HG02840 (cell line): ENCODE results near the gene TDRD1.
"Not testable (repeated sequence)": the region's sequence is repeated elsewhere in the genome, so short reads cannot be mapped to it uniquely, and the experiment has no call there.

Experiments used
- ATAC-seq: cut with Tn5 transposase; IDR thresholded peaks from one replicate; pipeline ENCODE4 v1.9.1; 2021; ENCODE audit warnings: mild to moderate bottlenecking, moderate library complexity, moderate number of reproducible peaks; ENCODE audit not compliant: unreplicated experiment, low FRiP score

TDRD1 gene

GRCh38 chr10:114179148-114179547 is at the start of gene TDRD1:
TSS of gene TDRD1 (plus strand) at chr10:114179353. CDS start at chr10:114187832, 8,479 bp downstream.
- ATAC-seq: no peak

- no peak for ATAC-seq
These were observed 48.1 kb upstream of the TDRD1 start for GRCh38 chr10:114131094-114131493.

- no peak for ATAC-seq
These were observed 43.7 kb upstream of the TDRD1 start for GRCh38 chr10:114135476-114135875.

GRCh38 chr10:114138581-114138980 is 40.6 kb upstream of the TDRD1 start:
- ATAC-seq: no peak

- no peak for ATAC-seq
These were observed 39.1 kb upstream of the TDRD1 start for GRCh38 chr10:114140036-114140435.

GRCh38 chr10:114140827-114141226 is 38.3 kb upstream of the TDRD1 start:
- ATAC-seq: not testable (repeated sequence)

- ATAC-seq: no peak
These were observed 37.1 kb upstream of the TDRD1 start for GRCh38 chr10:114142018-114142417.

- ATAC-seq: no peak
These were observed 36.0 kb upstream of the TDRD1 start for GRCh38 chr10:114143160-114143559.

- not testable (repeated sequence) for ATAC-seq
These were observed 29.7 kb upstream of the TDRD1 start for GRCh38 chr10:114149476-114149875.

GRCh38 chr10:114151486-114151885 is 27.7 kb upstream of the TDRD1 start:
- ATAC-seq: no peak

- no peak for ATAC-seq
These were observed 27.3 kb upstream of the TDRD1 start for GRCh38 chr10:114151892-114152291.

- ATAC-seq: no peak
These were observed 21.2 kb upstream of the TDRD1 start for GRCh38 chr10:114157912-114158311.

- ATAC-seq: no peak
These were observed 16.1 kb upstream of the TDRD1 start for GRCh38 chr10:114163062-114163461.

GRCh38 chr10:114166043-114166442 is 13.1 kb upstream of the TDRD1 start:
- no peak for ATAC-seq

GRCh38 chr10:114166494-114166893 is 12.7 kb upstream of the TDRD1 start:
- ATAC-seq: no peak

GRCh38 chr10:114167985-114168384 is 11.2 kb upstream of the TDRD1 start:
- ATAC-seq: no peak

GRCh38 chr10:114168450-114169009 is 10.6 kb upstream of the TDRD1 start:
- ATAC-seq: no peak

GRCh38 chr10:114172216-114172615 is 6.9 kb upstream of the TDRD1 start:
- ATAC-seq: no peak

- ATAC-seq: no peak
These were observed 6.2 kb upstream of the TDRD1 start for GRCh38 chr10:114172776-114173602.

GRCh38 chr10:114173603-114173920 is 5.6 kb upstream of the TDRD1 start:
- no peak for ATAC-seq

GRCh38 chr10:114173921-114174694 is 5.0 kb upstream of the TDRD1 start, which contains the start of gene CCDC186:
TSS of gene CCDC186 (minus strand) at chr10:114174203. CDS start at chr10:114163268, 10,935 bp downstream.
- ATAC-seq: peak; percentile 99
